Caco-2 (cell line): ENCODE data around the gene SLC16A7. TPM values are rescaled to one million over a fixed set of nuclear protein-coding genes. Genes with fewer than 3 reads are reported as not detected.

Experiments
- BruUV-seq: library from RNA; stranded (reverse); fragments of 400-500 nt; replicated peaks from 2 replicates; lab custom pipeline; 2021; lab: Mats Ljungman, UMichigan
- CTCF ChIA-PET: fragments of 300-600 bp; sonication (Branson Sonifier 250); formaldehyde crosslinking; loops from one replicate; lab custom pipeline; 2022; ENCODE audit warnings: antibody characterized with exemption; lab: Charles Lee
- POLR2A ChIA-PET: fragments of 300-600 bp; sonication (Branson Sonifier 250); formaldehyde crosslinking; loops from one replicate; lab custom pipeline; 2022; ENCODE audit warnings: antibody characterized with exemption; lab: Charles Lee
- DNase-seq, 2 experiments: peaks; one replicate each; pipeline versions ENCODE4 v3.0.0 to v3.0.0-alpha.2; 2020 to 2022
- H3K27me3 ChIP-seq: replicated peaks from 2 replicates; pipeline ENCODE4 v1.6.0; 2011; ENCODE audit warnings: low read length; ENCODE audit not compliant: control insufficient read depth, insufficient read depth
- H3K36me3 ChIP-seq: 2 replicates; pipeline ENCODE4 v1.5.1; 2011; ENCODE audit warnings: low read length; ENCODE audit not compliant: control insufficient read depth, insufficient read depth
- H3K4me1 ChIP-seq: fragments of 250-450 bp; sonication (Bioruptor Pico); 2 replicates; pipeline ENCODE4 v1.5.1; 2020; ENCODE audit warnings: mild to moderate bottlenecking
- H3K4me3 ChIP-seq: 2 replicates; pipeline ENCODE4 v1.5.1; 2011; ENCODE audit warnings: low read depth, mild to moderate bottlenecking, control low read depth, low read length
- H3K9me3 ChIP-seq: fragments of 250-450 bp; sonication (Bioruptor Pico); 2 replicates; pipeline ENCODE4 v1.5.1; 2020; ENCODE audit warnings: mild to moderate bottlenecking, moderate library complexity
- H3K27ac Mint-ChIP-seq: one replicate; pipeline ENCODE4 v1.8.0; 2022; ENCODE audit warnings: mixed read lengths; ENCODE audit not compliant: unreplicated experiment
- H3K27me3 Mint-ChIP-seq: one replicate; pipeline ENCODE4 v1.8.0; 2022; ENCODE audit warnings: mixed read lengths; ENCODE audit not compliant: insufficient read depth, unreplicated experiment
- H3K36me3 Mint-ChIP-seq: one replicate; pipeline ENCODE4 v1.8.0; 2022; ENCODE audit warnings: mild to moderate bottlenecking, mixed read lengths; ENCODE audit not compliant: insufficient read depth, unreplicated experiment
- H3K4me1 Mint-ChIP-seq: one replicate; pipeline ENCODE4 v1.8.0; 2022; ENCODE audit warnings: low read depth, mixed read lengths; ENCODE audit not compliant: unreplicated experiment
- H3K4me3 Mint-ChIP-seq: one replicate; pipeline ENCODE4 v1.8.0; 2022; ENCODE audit warnings: mild to moderate bottlenecking, moderate library complexity, mixed read lengths; ENCODE audit not compliant: unreplicated experiment
- H3K9me3 Mint-ChIP-seq: one replicate; pipeline ENCODE4 v1.8.0; 2022; ENCODE audit warnings: mixed read lengths; ENCODE audit not compliant: unreplicated experiment
- intact Hi-C: fragments of 100-400 bp; cut with micrococcal nuclease; formaldehyde crosslinking; loops from one replicate; pipeline ENCODE4 v1.10.0; 2022; ENCODE audit not compliant: unreplicated experiment
- total RNA-seq: library from RNA; stranded (reverse); gene quantifications from 2 replicates; pipeline ENCODE4 v1.2.3, GENCODE V29; 2022
- TF ChIP-seq, protein P1 (sequence below), 2 experiments: fragments of 200-600 bp in 1 of 2; IDR thresholded peaks; 1 replicate in 1 of 2; 2 replicates in 1 of 2; pipeline versions ENCODE4 v1.5.1 to v1.8.0; 2011 to 2022; ENCODE audit warnings: antibody characterized with exemption in 1 of 2, control low read depth in 1 of 2, inconsistent platforms in 1 of 2, low read depth in 1 of 2, low read length in 1 of 2, mild to moderate bottlenecking in 1 of 2, moderate library complexity in 1 of 2; ENCODE audit not compliant: insufficient read depth in 1 of 2, severe bottlenecking in 1 of 2, unreplicated experiment in 1 of 2

Gene SLC16A7
- total RNA-seq, 1 experiment from 2014 or later: 6.6 TPM

GRCh38 chr12:59629890-59630289, 34.1 kb downstream of the SLC16A7 start:
- Histone ChIP-seq H3K36me3 (no peaks in the 10 kb centered on the region), H3K4me3 (no peak overlapping the region), H3K27me3 (no peaks in the 10 kb centered on the region), H3K9me3 (no peaks in the 10 kb centered on the region), H3K4me1 (no peaks in the 10 kb centered on the region)
- DNase-seq: no peak
- no peaks in the 10 kb centered on the region for H3K4me1 Mint-ChIP-seq
- no peaks in the 10 kb centered on the region for H3K9me3 Mint-ChIP-seq
- intact Hi-C loops: no loop called here
- H3K27ac Mint-ChIP-seq: no peak overlapping the region
- CTCF ChIA-PET: no interaction called here
- no peak overlapping the region for H3K4me3 Mint-ChIP-seq
- POLR2A ChIA-PET: no interaction called here
- H3K36me3 Mint-ChIP-seq: no peaks in the 10 kb centered on the region
- TF ChIP-seq, protein P1, sequence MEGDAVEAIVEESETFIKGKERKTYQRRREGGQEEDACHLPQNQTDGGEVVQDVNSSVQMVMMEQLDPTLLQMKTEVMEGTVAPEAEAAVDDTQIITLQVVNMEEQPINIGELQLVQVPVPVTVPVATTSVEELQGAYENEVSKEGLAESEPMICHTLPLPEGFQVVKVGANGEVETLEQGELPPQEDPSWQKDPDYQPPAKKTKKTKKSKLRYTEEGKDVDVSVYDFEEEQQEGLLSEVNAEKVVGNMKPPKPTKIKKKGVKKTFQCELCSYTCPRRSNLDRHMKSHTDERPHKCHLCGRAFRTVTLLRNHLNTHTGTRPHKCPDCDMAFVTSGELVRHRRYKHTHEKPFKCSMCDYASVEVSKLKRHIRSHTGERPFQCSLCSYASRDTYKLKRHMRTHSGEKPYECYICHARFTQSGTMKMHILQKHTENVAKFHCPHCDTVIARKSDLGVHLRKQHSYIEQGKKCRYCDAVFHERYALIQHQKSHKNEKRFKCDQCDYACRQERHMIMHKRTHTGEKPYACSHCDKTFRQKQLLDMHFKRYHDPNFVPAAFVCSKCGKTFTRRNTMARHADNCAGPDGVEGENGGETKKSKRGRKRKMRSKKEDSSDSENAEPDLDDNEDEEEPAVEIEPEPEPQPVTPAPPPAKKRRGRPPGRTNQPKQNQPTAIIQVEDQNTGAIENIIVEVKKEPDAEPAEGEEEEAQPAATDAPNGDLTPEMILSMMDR (IDR thresholded peaks at IDR 0.05; ENCODE audit: insufficient read depth in 1 of 2, low read depth in 1 of 2, low read length in 1 of 2, severe bottlenecking in 1 of 2, unreplicated experiment in 1 of 2): no peak
- no peaks in the 10 kb centered on the region for H3K27me3 Mint-ChIP-seq
- no TSS peak for BruUV-seq

DNA sequence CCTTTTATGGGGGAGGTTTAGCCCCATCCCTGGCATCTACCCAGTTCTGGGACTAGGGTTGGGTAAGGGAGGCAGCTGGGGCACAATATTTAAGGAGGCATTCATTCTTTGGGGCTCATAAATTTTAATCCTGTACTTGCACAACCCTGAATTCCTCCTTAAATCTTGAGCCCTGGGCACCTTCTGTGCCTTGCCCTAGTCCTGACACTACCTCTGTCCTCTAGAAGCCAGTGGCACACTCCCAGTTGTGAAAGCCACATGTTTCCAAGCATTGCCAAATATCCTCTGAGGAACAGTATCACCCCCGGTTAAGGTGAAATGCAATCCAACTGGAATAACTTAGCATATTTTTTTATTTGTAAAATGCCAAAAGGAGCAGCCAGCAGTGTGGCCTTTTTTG, 36.6 kb downstream of the SLC16A7 start:
- Histone ChIP-seq H3K36me3 (no peaks in the 10 kb centered on the region), H3K4me3 (no peak overlapping the region), H3K4me1 (no peaks in the 10 kb centered on the region), H3K9me3 (no peaks in the 10 kb centered on the region), H3K27me3 (no peaks in the 10 kb centered on the region)
- H3K9me3 Mint-ChIP-seq: no peaks in the 10 kb centered on the region
- H3K4me3 Mint-ChIP-seq: no peak overlapping the region
- no peak overlapping the region for H3K27ac Mint-ChIP-seq
- no peaks in the 10 kb centered on the region for H3K36me3 Mint-ChIP-seq
- no peaks in the 10 kb centered on the region for H3K27me3 Mint-ChIP-seq
- DNase-seq: no peak
- CTCF ChIA-PET: no interaction called here
- POLR2A ChIA-PET: no interaction called here
- intact Hi-C loops: no loop called here
- H3K4me1 Mint-ChIP-seq: no peaks in the 10 kb centered on the region
- TF ChIP-seq, protein P1 (IDR thresholded peaks at IDR 0.05; ENCODE audit: insufficient read depth in 1 of 2, low read depth in 1 of 2, low read length in 1 of 2, severe bottlenecking in 1 of 2, unreplicated experiment in 1 of 2): no peak
- no TSS peak for BruUV-seq

DNA sequence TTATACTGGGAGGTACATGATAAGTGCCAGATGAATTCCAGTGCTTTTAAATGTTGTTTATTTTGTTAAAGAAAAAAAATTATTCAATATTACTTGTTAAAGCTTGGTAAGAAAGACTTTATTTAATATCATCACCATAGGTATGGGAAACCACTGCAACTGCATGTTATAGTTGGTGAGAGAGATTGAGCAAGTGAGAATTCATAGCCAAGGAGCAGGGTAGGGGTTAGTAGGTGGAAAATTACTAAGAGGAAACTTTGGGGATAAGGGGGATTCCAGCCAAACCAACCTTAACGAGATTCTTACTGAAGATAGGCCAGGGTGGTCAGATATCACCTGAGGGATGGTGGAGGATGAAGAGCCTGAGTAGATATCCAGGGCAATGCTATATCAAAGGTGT, 38.4 kb downstream of the SLC16A7 start:
- ChIA-PET CTCF (no interaction called here), POLR2A (no interaction called here)
- H3K4me3 ChIP-seq: no peak overlapping the region
- H3K4me1 Mint-ChIP-seq: no peaks in the 10 kb centered on the region
- H3K4me1 ChIP-seq: peaks cover 6% of the 10 kb centered on the region; the same call in 1 of the 2 replicates
- no peaks in the 10 kb centered on the region for H3K9me3 ChIP-seq
- no peak overlapping the region for H3K27ac Mint-ChIP-seq
- H3K36me3 ChIP-seq: no peaks in the 10 kb centered on the region
- DNase-seq: no peak
- no TSS peak for BruUV-seq
- no peaks in the 10 kb centered on the region for H3K27me3 Mint-ChIP-seq
- no peaks in the 10 kb centered on the region for H3K9me3 Mint-ChIP-seq
- H3K27me3 ChIP-seq: no peaks in the 10 kb centered on the region
- intact Hi-C loops: loop anchor here (1.0 kb wide), 1 partner anchor 174 kb away; no protein-coding TSS in a partner anchor
- TF ChIP-seq, protein P1 (IDR thresholded peaks at IDR 0.05; ENCODE audit: insufficient read depth in 1 of 2, low read depth in 1 of 2, low read length in 1 of 2, severe bottlenecking in 1 of 2, unreplicated experiment in 1 of 2): no peak
- H3K36me3 Mint-ChIP-seq: no peaks in the 10 kb centered on the region
- H3K4me3 Mint-ChIP-seq: no peak overlapping the region
